Esophagus muscularis mucosa (tissue), 4 donors: ENCODE data around the gene COX18.

Source experiments
- EP300 ChIP-seq: sonication (generic); formaldehyde crosslinking; IDR thresholded peaks from one replicate; pipeline ENCODE4 v1.6.1; 2017; ENCODE audit warnings: antibody characterized with exemption
- POLR2A ChIP-seq: fragments of 450-650 bp; IDR thresholded peaks from one replicate; pipeline ENCODE4 v1.6.1; 2017; ENCODE audit warnings: antibody characterized with exemption, moderate library complexity, mild to moderate bottlenecking, low read depth
- POLR2AphosphoS5 ChIP-seq, 2 donors: sonication (generic); formaldehyde crosslinking; IDR thresholded peaks; one replicate each; pipeline ENCODE4 v1.6.1; 2017; ENCODE audit warnings: antibody characterized with exemption in 2 of 2
- TF ChIP-seq, protein P1 (sequence below), 3 experiments: fragments of 200-600 bp in 2 of 3; fragments of 450-650 bp in 1 of 3; sonication (generic) in 2 of 3; IDR thresholded peaks; one replicate each; pipeline ENCODE4 v1.5.1; 2017 to 2019; ENCODE audit warnings: antibody characterized with exemption in 3 of 3, mild to moderate bottlenecking in 2 of 3, moderate library complexity in 1 of 3

DNA sequence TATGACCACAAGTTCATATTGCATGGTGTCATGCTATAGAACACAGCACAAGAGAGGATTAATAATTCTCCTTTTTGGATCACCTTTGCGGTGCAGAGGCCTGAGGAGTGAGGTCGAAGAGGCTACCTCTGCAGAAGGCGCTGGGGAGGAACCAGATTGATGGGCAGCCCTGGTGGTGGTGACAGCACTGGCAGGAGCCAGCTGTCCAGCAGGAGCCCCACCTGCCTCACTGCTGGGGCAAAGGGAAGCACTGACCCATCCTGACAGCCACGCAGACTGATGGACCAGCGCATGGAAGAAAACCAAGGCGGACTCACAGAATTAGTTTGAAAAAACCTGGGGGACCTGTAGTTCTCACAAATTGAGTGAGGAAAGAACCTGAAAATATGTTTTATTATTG lies 50.9 kb downstream of the COX18 start:
- TF ChIP-seq POLR2A: no peak
- TF ChIP-seq, protein P1, sequence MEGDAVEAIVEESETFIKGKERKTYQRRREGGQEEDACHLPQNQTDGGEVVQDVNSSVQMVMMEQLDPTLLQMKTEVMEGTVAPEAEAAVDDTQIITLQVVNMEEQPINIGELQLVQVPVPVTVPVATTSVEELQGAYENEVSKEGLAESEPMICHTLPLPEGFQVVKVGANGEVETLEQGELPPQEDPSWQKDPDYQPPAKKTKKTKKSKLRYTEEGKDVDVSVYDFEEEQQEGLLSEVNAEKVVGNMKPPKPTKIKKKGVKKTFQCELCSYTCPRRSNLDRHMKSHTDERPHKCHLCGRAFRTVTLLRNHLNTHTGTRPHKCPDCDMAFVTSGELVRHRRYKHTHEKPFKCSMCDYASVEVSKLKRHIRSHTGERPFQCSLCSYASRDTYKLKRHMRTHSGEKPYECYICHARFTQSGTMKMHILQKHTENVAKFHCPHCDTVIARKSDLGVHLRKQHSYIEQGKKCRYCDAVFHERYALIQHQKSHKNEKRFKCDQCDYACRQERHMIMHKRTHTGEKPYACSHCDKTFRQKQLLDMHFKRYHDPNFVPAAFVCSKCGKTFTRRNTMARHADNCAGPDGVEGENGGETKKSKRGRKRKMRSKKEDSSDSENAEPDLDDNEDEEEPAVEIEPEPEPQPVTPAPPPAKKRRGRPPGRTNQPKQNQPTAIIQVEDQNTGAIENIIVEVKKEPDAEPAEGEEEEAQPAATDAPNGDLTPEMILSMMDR (IDR thresholded peaks at IDR 0.05): no peak
- TF ChIP-seq POLR2AphosphoS5 (IDR thresholded peaks at IDR 0.05): no peak
- TF ChIP-seq EP300: no peak
